Measurements from ENCODE around the gene SIRT2. TPM values are rescaled to one million over a fixed set of nuclear protein-coding genes. Genes with fewer than 3 reads are reported as not detected.

The SIRT2 gene
- total RNA-seq, 1 donor from 2014 or later: 45.2 TPM

DNA sequence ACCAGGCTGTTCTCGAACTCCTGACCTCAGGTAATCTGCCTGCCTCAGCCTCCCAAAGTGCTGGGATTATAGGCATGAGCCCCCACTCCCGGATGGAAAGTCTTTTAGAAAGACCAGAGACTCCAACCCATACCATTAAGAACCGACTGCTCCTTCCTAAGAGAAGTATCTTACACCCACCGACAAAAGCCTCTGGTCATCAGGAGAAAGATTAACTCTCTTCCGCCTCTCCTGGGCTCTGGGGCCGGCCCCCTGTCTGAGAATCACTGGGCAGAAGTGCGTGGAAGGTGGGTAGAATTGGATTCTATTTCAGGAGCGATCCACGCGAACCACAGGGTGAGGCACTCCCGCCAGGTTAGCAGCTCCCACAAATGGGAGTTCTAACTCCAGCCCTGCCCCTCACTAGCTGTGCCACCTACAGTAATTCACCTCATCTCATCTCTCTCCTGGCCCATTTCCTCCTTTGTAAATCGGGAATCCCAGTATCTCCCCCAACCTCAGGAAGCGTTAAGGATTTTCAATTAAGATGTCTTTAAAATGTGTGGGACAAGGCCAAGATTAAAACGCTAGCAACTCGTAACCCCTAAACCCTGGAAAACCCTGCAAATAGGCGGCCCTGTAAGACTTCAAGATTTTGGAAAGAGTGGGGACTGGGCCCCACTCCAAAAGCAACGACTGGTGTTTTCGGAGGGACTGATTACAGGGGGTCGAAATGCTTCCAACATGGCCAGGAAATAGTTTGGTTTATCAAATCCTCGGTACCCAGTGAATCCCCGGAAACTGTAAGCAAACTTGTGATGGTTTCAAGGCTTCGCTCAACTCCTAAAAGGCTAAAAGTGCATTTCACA, 50.9 kb downstream of the SIRT2 start:
- Mint-ChIP-seq H3K36me3 (peaks cover 18% of the 10 kb centered on the region), H3K27ac (peak overlapping the region; percentile 97), H3K27me3 (ENCODE audit: low read depth) (no peaks in the 10 kb centered on the region), H3K4me3 (peak overlapping the region; percentile 88), H3K4me1 (peaks cover 41% of the 10 kb centered on the region), H3K9me3 (no peaks in the 10 kb centered on the region)
- no peak for DNase-seq (ENCODE audit: low spot score in 2 of 2, unreplicated experiment in 2 of 2)
- TF ChIP-seq, protein P1, sequence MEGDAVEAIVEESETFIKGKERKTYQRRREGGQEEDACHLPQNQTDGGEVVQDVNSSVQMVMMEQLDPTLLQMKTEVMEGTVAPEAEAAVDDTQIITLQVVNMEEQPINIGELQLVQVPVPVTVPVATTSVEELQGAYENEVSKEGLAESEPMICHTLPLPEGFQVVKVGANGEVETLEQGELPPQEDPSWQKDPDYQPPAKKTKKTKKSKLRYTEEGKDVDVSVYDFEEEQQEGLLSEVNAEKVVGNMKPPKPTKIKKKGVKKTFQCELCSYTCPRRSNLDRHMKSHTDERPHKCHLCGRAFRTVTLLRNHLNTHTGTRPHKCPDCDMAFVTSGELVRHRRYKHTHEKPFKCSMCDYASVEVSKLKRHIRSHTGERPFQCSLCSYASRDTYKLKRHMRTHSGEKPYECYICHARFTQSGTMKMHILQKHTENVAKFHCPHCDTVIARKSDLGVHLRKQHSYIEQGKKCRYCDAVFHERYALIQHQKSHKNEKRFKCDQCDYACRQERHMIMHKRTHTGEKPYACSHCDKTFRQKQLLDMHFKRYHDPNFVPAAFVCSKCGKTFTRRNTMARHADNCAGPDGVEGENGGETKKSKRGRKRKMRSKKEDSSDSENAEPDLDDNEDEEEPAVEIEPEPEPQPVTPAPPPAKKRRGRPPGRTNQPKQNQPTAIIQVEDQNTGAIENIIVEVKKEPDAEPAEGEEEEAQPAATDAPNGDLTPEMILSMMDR (IDR thresholded peaks at IDR 0.05; ENCODE audit: unreplicated experiment): no peak

DNA sequence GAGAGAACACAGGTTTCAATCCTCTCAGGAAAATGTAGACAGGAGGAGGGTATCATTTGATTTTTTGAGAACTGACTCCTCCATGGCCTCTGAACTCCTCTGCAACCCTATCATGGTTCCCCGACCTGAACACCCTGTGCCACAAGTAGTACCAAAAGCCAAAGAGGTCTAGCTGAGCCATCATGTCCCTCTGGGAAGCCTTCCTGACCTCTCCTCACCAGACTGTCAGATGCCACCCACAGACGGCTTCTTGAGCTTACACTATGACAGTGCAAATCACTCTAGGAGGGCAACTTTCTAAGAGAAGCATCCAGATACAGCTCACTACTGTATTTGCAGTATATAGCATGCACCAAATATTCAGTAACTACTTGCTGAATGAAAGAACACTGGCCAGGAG, 53.3 kb downstream of the SIRT2 start:
- H3K36me3 Mint-ChIP-seq: peaks cover 36% of the 10 kb centered on the region
- no peaks in the 10 kb centered on the region for H3K9me3 Mint-ChIP-seq
- no peak overlapping the region for H3K4me3 Mint-ChIP-seq
- no peak overlapping the region for H3K27ac Mint-ChIP-seq
- peaks cover 28% of the 10 kb centered on the region for H3K4me1 Mint-ChIP-seq
- H3K27me3 Mint-ChIP-seq (ENCODE audit: low read depth): no peaks in the 10 kb centered on the region
- DNase-seq (ENCODE audit: low spot score in 2 of 2, unreplicated experiment in 2 of 2): no peak
- TF ChIP-seq, protein P1 (IDR thresholded peaks at IDR 0.05; ENCODE audit: unreplicated experiment): no peak

DNA sequence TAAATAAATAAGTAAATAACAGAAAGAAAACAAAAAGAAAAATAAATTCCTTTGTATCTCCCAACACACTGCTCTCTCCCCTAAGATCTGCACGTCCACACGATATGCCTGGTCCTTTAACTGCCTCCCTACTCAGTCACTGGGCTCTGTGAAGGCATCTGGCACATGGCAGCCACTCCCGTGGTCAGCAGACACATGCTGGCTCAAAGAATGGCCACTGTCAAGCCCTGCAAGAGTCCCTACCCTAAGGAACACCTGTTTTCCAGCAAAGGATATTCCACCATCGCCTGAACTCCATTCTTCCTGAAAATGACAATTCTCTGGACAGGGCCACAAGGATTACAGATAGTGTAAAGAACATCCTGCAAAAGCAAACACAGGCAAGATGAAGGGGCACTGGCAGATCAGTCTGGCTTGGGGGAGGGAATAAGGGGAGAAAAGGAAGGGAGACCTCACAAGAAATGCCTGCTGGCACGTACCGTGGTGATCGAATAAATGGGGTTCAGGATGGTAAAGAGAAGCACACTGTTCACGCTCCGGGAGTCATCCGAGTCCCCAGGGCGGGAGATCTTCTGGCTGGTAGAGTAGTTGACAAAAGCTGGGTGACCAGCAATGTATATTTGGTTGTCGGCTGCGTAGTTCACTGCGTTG, 53.9 kb downstream of the SIRT2 start:
- H3K9me3 Mint-ChIP-seq: no peaks in the 10 kb centered on the region
- H3K27ac Mint-ChIP-seq: peak overlapping the region; percentile 62
- no peaks in the 10 kb centered on the region for H3K27me3 Mint-ChIP-seq (ENCODE audit: low read depth)
- H3K4me3 Mint-ChIP-seq: no peak overlapping the region
- peaks cover 27% of the 10 kb centered on the region for H3K4me1 Mint-ChIP-seq
- TF ChIP-seq, protein P1 (IDR thresholded peaks at IDR 0.05; ENCODE audit: unreplicated experiment): no peak
- DNase-seq (ENCODE audit: low spot score in 2 of 2, unreplicated experiment in 2 of 2): no peak
- H3K36me3 Mint-ChIP-seq: peaks cover 42% of the 10 kb centered on the region

DNA sequence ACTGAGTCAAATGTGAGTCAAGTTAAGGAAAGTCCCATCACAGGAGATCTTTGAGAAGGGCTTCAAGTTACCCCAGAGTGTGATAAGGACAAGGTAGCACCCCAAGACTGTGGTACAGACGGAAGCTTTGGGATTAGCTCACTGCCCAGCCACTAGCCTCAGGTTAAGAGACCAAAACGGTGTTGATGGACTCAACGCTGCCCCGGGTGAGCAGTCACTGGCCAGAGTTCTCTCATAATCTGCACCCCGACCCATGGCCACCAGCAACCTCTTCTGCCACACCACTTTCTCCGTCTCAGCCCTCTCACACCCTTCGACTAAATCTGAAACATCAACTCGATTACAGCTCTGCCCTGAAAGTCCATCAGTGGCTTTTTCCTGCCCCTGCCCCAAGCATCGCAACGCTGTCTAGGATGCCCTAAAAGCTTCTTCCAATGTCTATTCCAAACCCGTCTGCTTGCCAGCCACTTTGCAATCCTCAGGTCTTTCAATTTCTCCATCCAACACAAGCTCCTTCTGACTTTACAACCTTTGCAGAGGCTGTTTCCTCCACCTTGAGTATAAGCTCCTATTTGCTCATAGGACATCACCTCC, 55.2 kb downstream of the SIRT2 start:
- no peak for DNase-seq (ENCODE audit: low spot score in 2 of 2, unreplicated experiment in 2 of 2)
- Mint-ChIP-seq H3K36me3 (peaks cover 48% of the 10 kb centered on the region), H3K27ac (no peak overlapping the region), H3K27me3 (ENCODE audit: low read depth) (no peaks in the 10 kb centered on the region), H3K4me1 (peaks cover 34% of the 10 kb centered on the region), H3K9me3 (no peaks in the 10 kb centered on the region), H3K4me3 (no peak overlapping the region)
- TF ChIP-seq, protein P1 (IDR thresholded peaks at IDR 0.05; ENCODE audit: unreplicated experiment): no peak

DNA sequence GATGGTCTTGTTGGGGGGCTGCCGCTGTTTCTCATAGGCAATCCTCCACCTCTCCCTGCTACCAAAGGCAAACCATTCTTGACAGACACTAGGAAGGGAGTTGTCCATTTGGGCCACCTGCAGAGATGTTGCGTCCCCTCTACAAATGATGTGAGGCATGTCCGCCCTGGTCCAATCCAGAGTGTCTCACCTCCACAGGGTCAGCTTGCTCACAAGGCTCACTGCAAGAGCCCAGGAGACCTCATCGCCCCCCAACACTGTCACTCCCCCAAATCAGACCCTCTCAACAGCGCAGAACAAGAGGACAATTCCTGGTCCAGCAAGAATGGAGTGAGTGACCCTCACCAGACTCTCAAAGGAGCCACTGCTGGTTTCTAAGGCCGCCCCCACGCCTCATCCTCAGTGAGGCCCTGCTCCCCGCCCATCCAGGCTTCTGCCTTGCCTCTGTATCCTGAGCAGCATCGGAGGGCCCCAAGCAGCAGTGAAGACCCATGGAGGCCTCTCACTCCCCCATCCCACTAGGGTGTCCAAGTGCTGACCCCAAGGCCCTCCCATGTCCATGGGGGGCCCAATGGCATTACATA, 56.2 kb downstream of the SIRT2 start:
- Mint-ChIP-seq H3K27ac (no peak overlapping the region), H3K4me3 (no peak overlapping the region), H3K36me3 (peaks cover 55% of the 10 kb centered on the region), H3K9me3 (no peaks in the 10 kb centered on the region), H3K4me1 (peaks cover 33% of the 10 kb centered on the region), H3K27me3 (ENCODE audit: low read depth) (no peaks in the 10 kb centered on the region)
- TF ChIP-seq, protein P1 (IDR thresholded peaks at IDR 0.05; ENCODE audit: unreplicated experiment): no peak
- DNase-seq (ENCODE audit: low spot score in 2 of 2, unreplicated experiment in 2 of 2): no peak
